ENCODE measurements around the gene VPS16. TPM values are rescaled to one million over a fixed set of nuclear protein-coding genes. Genes with fewer than 3 reads are reported as not detected.
"Not testable (repeated sequence)": the region's sequence is repeated elsewhere in the genome, so short reads cannot be mapped to it uniquely, and the experiment has no call there.

Gene VPS16
- total RNA-seq, 2 donors from 2014 or later: 45.7 to 52.0 TPM

DNA sequence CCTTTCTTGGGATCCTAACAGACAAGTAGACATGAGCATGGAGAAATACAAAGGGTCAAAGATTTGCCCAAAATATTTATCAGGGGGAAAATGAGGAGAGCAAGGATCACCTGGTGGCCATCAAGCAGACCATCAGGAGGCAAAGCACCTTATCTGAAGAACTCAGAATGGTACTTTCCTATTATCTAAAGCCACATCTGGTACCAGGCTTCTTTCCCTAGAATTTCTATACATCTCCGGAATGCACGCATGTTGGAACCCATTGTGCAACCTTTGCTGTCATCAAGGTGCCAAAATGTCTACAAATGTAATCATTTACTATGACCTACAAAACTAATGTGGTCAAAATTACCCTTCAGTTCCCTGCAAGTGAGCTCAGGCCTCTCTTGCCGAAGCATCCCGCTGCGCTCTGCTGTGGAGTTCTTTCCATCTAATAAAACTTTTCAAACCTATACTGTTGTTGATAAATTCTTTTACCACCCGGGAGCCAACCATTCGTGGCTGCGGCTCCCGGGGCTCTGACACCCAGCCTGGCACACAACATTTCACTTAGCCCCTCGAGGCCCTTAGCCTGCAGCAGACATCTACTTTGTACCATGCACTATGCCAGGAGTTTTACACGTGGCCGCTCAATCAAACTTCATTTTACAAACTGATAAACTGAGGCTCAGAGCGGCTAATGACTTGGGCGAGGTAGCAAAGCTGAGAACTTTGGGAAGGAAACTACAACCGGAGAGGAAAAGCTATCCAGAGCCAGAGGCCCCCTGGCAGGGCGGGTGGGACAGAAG is 36.3 kb upstream of the VPS16 start:
- no peaks in the 10 kb centered on the region for H3K9me3 Mint-ChIP-seq
- peaks cover 15 to 22% of the 10 kb centered on the region in 2 donors for H3K36me3 Mint-ChIP-seq
- no peak overlapping the region for H3K27ac Mint-ChIP-seq
- DNase-seq (ENCODE audit: low spot score in 2 of 2): no peak
- ATAC-seq: no peak

DNA sequence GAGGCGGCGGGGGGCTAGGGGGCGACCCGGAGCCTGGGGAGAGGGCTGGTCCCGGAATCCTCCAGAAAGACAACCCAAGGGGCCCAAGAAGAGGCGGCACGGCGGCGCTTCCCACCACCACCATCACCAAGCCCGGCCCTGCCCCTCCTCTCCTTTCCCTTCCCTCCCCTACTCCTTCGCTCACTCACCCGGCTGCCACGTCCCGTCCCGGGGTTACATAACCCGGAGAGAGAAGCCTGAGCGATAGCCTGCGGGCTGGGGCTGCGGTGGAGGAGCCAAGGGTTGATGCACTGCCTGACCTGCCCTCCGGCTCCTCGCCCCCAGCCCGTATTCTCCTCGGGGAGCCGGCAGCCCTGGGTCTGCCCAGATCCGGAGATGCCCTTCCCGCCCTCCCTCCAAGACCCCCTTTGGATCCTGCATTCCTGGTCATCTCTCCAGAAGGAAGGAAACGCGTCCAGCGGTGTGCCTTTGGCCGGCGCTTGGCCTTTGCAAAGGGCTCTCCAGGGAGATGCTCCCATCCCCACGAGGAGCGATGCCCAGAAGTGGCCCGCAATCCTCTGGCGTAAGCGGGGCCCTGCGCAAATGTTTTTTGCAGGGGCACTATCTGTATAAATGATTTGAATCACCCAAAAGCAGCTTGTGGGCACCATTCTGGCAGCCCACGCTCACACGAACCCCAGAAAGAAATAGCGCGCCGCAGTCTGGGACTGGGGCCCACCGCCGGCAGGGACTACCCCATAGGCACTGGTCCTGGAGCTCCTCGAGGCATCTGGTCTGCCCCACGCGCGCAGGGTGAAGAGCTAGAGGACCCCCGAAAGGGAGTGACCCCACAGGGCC is 35.5 kb upstream of the VPS16 start:
- ATAC-seq (no peak), DNase-seq (ENCODE audit: low spot score in 2 of 2) (no peak)
- no peaks in the 10 kb centered on the region for H3K9me3 Mint-ChIP-seq
- peaks cover 10 to 13% of the 10 kb centered on the region in 2 donors for H3K36me3 Mint-ChIP-seq
- no peak overlapping the region for H3K27ac Mint-ChIP-seq

DNA sequence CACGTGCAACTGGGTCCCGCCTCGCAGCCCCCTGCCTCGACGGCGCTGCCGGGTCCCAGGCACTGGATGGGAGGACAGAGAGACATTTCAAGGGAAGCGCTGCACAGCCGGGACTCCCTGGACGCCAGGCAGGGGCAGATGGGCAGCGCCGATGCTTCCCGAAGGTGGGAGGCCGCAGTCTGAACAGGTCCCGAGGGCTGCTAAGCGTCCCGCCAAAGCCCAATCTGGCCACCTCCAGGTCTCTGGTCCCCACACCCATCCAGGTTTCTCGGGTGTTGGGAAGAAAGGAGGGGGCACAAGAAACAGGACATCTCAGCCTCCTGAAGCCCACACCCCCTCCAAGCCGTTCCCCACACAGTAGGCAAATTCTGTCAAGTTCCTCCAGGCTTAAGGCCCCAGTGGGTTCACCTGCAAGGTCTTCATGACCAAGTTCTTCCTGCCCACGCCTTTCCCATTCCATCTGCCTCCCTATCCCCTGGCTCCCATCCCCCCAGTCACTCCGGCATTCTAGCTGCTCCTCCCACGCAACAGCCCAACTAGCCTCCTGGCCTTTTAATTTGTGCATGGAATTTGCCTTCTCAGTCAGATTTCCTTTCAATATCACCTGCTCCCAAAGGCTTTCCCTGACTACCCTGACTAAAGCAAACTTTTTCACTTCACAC is 34.7 kb upstream of the VPS16 start:
- H3K36me3 Mint-ChIP-seq: peaks cover 6 to 9% of the 10 kb centered on the region in 2 donors
- no peak for ATAC-seq
- peaks cover 0 to under 1% of the 10 kb centered on the region in 2 donors for H3K9me3 Mint-ChIP-seq
- DNase-seq (ENCODE audit: low spot score in 2 of 2): no peak
- no peak overlapping the region for H3K27ac Mint-ChIP-seq

DNA sequence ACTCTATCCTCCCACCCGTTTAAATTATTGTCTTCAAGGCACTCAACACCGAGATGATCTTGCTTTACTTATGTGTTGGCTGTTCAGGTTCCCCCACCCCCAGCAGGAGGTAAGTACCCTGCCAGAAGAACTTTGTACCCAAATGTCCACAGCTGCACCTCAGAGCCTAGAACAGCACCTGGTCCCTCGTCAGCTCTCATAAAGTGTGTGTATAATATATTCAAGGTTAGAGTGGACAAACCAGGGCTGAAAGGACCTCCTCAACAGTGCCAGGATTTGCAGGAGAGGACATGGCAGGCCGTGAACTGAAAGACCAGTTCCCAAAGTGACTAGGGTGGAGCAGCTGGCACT is 34.2 kb upstream of the VPS16 start:
- Mint-ChIP-seq H3K36me3 (peaks cover 4% of the 10 kb centered on the region in 2 donors), H3K27ac (no peak overlapping the region), H3K9me3 (peaks cover 0 to 5% of the 10 kb centered on the region in 2 donors)
- DNase-seq (ENCODE audit: low spot score in 2 of 2) (no peak), ATAC-seq (no peak)

DNA sequence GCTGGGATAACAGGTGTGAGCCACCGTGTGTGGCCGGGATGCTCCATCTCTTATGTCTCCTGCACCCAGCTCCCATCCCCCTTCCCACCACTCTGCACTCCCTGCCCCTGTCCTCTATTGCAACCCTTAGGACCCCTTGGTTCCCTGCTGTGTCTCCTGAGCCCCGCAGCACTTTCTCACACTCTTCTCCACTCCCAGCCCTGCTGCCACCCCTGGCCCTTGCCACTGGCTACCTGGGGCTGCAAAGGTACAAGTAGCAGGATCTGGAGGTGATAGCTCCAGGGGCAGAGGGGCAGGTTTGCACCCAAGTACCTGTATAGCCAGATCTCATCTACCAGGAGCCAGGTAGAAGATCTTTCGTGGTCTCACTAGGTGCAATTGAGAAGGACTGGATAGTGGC is 33.5 kb upstream of the VPS16 start:
- DNase-seq (ENCODE audit: low spot score in 2 of 2) (no peak), ATAC-seq (no peak)
- Mint-ChIP-seq H3K36me3 (peaks cover 6 to 11% of the 10 kb centered on the region in 2 donors), H3K27ac (no peak overlapping the region), H3K9me3 (peaks cover 0 to 12% of the 10 kb centered on the region in 2 donors)

DNA sequence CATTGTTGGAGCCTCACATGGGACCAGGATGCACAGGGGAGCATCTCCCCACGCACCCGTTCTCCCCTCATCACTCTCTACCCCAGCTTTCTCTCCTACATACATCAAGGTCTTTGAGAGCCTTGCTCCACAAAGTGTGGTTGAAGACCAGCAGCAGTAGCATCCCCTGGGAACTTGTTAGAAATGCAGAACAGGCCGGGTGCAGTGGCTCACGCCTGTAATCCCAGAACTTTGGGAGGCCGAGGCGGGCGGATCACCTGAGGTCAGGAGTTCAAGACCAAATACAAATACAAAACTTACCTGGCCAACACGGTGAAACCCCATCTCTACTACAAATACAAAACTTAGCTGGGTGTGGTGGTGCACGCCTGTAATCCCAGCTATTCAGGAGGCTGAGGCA is 32.6 kb upstream of the VPS16 start:
- DNase-seq (ENCODE audit: low spot score in 2 of 2); ATAC-seq; H3K27ac Mint-ChIP-seq: not testable (repeated sequence)
- Mint-ChIP-seq H3K36me3 (peaks cover 13 to 14% of the 10 kb centered on the region in 2 donors), H3K9me3 (peaks cover 0 to 19% of the 10 kb centered on the region in 2 donors)

- no peak overlapping the region for H3K27ac Mint-ChIP-seq
- DNase-seq (ENCODE audit: low spot score in 2 of 2) (no peak), ATAC-seq (no peak)
- peaks cover 13 to 19% of the 10 kb centered on the region in 2 donors for H3K36me3 Mint-ChIP-seq
- H3K9me3 Mint-ChIP-seq: peaks cover 0 to 19% of the 10 kb centered on the region in 2 donors
Measured at GRCh38 chr20:2809690-2810089, 30.9 kb upstream of the VPS16 start.

- H3K36me3 Mint-ChIP-seq: peaks cover 13 to 19% of the 10 kb centered on the region in 2 donors
- H3K9me3 Mint-ChIP-seq: peaks cover 0 to 19% of the 10 kb centered on the region in 2 donors
- no peak for DNase-seq (ENCODE audit: low spot score in 2 of 2)
- no peak overlapping the region for H3K27ac Mint-ChIP-seq
- ATAC-seq: no peak
Measured at GRCh38 chr20:2812189-2812588, 28.4 kb upstream of the VPS16 start.

- H3K36me3 Mint-ChIP-seq: peaks cover 13 to 19% of the 10 kb centered on the region in 2 donors
- H3K27ac Mint-ChIP-seq: no peak overlapping the region
- DNase-seq (ENCODE audit: low spot score in 2 of 2) (no peak), ATAC-seq (no peak)
- H3K9me3 Mint-ChIP-seq: peaks cover 0 to 19% of the 10 kb centered on the region in 2 donors
Measured at GRCh38 chr20:2814076-2814475, 26.5 kb upstream of the VPS16 start.

GRCh38 chr20:2814587-2815051 is 25.9 kb upstream of the VPS16 start, which contains the start of gene C20orf141:
TSS of gene C20orf141 (plus strand) at chr20:2814987. CDS start at chr20:2815185, 198 bp downstream.
- Mint-ChIP-seq H3K27ac (no peak within 1 kb of the TSS), H3K9me3 (peaks cover 0 to 19% of the 10 kb centered on the region in 2 donors), H3K36me3 (peaks cover 13 to 19% of the 10 kb centered on the region in 2 donors)
- peak in 1 of 2 donors; percentile 33 for ATAC-seq
- DNase-seq (ENCODE audit: low spot score in 2 of 2): no peak

- peaks cover 13 to 19% of the 10 kb centered on the region in 2 donors for H3K36me3 Mint-ChIP-seq
Measured at GRCh38 chr20:2815242-2815900, 25.2 kb upstream of the VPS16 start.

DNA sequence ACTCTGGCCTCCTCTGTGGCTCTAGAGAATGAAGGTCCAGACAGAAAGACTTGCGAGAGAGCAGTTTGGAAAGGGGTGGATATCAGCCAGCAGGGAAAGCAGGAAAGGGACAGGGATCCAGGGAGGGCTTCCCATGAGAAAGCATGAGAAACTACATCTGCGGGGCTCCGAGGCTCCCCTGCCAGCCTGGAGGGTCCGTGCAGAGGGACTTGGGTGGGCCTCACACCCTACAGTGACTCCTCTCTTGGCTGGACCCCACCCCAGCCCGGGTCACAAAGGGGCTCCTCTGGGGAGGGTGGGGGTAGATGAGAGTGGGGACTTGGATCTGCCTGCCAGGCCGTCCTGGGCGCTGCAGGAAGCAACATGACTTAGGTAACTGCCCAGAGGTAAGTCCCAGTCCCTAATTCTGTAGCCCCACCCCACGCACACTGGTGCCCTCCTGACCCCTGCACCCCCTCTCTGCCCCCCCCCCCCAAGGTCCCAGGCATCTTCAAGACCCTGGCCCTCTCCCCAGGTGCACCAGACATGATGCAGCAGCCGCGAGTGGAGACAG is 24.4 kb upstream of the VPS16 start, which contains the start of gene TMEM239:
Gene TMEM239, plus strand, starts transcription at position 335 of the 553 bp plus-strand sequence. Its CDS starts 191 bp downstream, at position 526.
- DNase-seq (ENCODE audit: low spot score in 2 of 2) (no peak), ATAC-seq (no peak)
- peaks cover 13 to 19% of the 10 kb centered on the region in 2 donors for H3K36me3 Mint-ChIP-seq
- peaks cover 0 to 16% of the 10 kb centered on the region in 2 donors for H3K9me3 Mint-ChIP-seq
- no peak within 1 kb of the TSS for H3K27ac Mint-ChIP-seq

More at GRCh38 chr20:2815242-2815900, 25.2 kb upstream of the VPS16 start:
- Mint-ChIP-seq H3K9me3 (peaks cover 0 to 19% of the 10 kb centered on the region in 2 donors), H3K27ac (no peak overlapping the region)
- DNase-seq (ENCODE audit: low spot score in 2 of 2) (no peak), ATAC-seq (no peak)

GRCh38 chr20:2816583-2817340 is 23.8 kb upstream of the VPS16 start:
- H3K36me3 Mint-ChIP-seq: peaks cover 9 to 15% of the 10 kb centered on the region in 2 donors
- no peak overlapping the region for H3K27ac Mint-ChIP-seq
- peaks cover 0 to 9% of the 10 kb centered on the region in 2 donors for H3K9me3 Mint-ChIP-seq
- no peak for DNase-seq (ENCODE audit: low spot score in 2 of 2)
- peak; percentile 43 to 71 for ATAC-seq

GRCh38 chr20:2817341-2817726 is 23.2 kb upstream of the VPS16 start:
- ATAC-seq (no peak), DNase-seq (ENCODE audit: low spot score in 2 of 2) (no peak)
- H3K27ac Mint-ChIP-seq: no peak overlapping the region
- H3K9me3 Mint-ChIP-seq: peaks cover 0 to 4% of the 10 kb centered on the region in 2 donors
- peaks cover 4 to 9% of the 10 kb centered on the region in 2 donors for H3K36me3 Mint-ChIP-seq
